Breast epithelium (tissue), 3 donors: ENCODE data around the gene TRIM7.

ENCODE experiments used
- CTCF ChIP-seq, 3 donors: fragments of 450-650 bp; IDR thresholded peaks; one replicate each; pipeline ENCODE4 v1.5.1; 2016 to 2017; ENCODE audit warnings: antibody characterized with exemption in 3 of 3, mild to moderate bottlenecking in 3 of 3, moderate library complexity in 3 of 3
- POLR2A ChIP-seq: fragments of 450-650 bp; IDR thresholded peaks from one replicate; pipeline ENCODE4 v1.6.1; 2016; ENCODE audit warnings: antibody characterized with exemption, mild to moderate bottlenecking, moderate library complexity

DNA sequence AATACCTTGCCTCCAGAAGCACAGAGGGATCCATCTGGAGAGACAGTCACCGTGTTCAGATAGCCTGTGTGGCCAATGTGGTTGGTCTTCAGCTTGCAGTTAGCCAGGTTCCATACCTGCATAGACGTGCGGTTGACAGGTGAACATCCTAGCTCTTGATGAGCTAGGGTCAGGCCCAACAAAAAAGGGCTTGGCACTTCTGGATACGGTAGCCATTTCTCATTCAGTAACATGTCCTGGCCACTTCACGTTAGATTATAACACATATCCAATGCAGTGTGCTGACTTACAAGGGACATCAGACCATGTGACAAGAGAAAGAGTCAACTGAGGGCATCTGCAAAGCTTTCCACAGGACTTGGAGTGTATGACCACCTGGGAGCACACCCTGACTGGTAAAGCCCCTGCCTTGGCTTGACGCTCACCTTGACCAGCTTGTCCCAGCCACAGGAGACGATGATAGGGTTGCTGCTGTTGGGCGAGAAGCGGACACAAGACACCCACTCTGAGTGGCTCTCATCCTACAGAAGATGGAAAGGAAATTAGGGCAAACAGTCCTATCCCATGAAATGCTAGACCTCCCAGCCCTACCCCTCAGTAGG lies 34.2 kb upstream of the TRIM7 start:
- TF ChIP-seq CTCF (IDR thresholded peaks at IDR 0.05) (no peak), POLR2A (no peak)
